IMR-90 (cell line): Measurements from ENCODE around the gene TM4SF5. TPM values are rescaled to one million over a fixed set of nuclear protein-coding genes. Genes with fewer than 3 reads are reported as not detected.

Experiments
- ATAC-seq: fragments of 200-7000 bp; cut with Tn5 transposase; 2 replicates; pipeline ENCODE4 v1.9.1; 2020; ENCODE audit warnings: low read depth, mild to moderate bottlenecking, moderate library complexity
- BruUV-seq: library from RNA; stranded (reverse); fragments of 400-500 nt; replicated peaks from 2 replicates; lab custom pipeline; 2021; lab: Mats Ljungman, UMichigan
- CTCF ChIA-PET: fragments of 300-600 bp; formaldehyde crosslinking; extraction: SDS; loops from one replicate; lab custom pipeline; 2021; ENCODE audit warnings: antibody characterized with exemption; lab: Yijun Ruan, JAX
- POLR2A ChIA-PET: fragments of 300-600 bp; sonication (Branson Sonifier 250); formaldehyde crosslinking; loops from one replicate; lab custom pipeline; 2022; ENCODE audit warnings: antibody characterized with exemption; ENCODE audit not compliant: unreplicated experiment; lab: Charles Lee
- DNase-seq: peaks from one replicate; pipeline ENCODE4 v3.0.0; 2013
- H2AFZ ChIP-seq: replicated peaks from 2 replicates; pipeline ENCODE3; 2013; ENCODE audit warnings: low read length, mild to moderate bottlenecking; ENCODE audit not compliant: poor library complexity
- H2AK5ac ChIP-seq: 2 replicates; pipeline ENCODE4 v1.6.1; 2013; ENCODE audit warnings: low read depth, low read length, inconsistent platforms
- H2AK9ac ChIP-seq: replicated peaks from 2 replicates; pipeline ENCODE3; 2013; ENCODE audit warnings: mild to moderate bottlenecking, low read depth, low read length, moderate library complexity; ENCODE audit not compliant: poor library complexity
- H2BK120ac ChIP-seq: 2 replicates; pipeline ENCODE4 v1.6.1; 2013; ENCODE audit warnings: low read depth, low read length, inconsistent platforms
- H2BK15ac ChIP-seq: 3 replicates; pipeline ENCODE4 v1.6.1; 2013; ENCODE audit warnings: low read depth, low read length, inconsistent platforms
- H2BK20ac ChIP-seq: 2 replicates; pipeline ENCODE4 v1.6.1; 2013; ENCODE audit warnings: low read depth, mild to moderate bottlenecking, inconsistent platforms, low read length, moderate library complexity
- H2BK5ac ChIP-seq: 2 replicates; pipeline ENCODE4 v1.6.1; 2013; ENCODE audit warnings: mild to moderate bottlenecking, low read depth, low read length, inconsistent platforms; ENCODE audit not compliant: poor library complexity, severe bottlenecking
- H3K14ac ChIP-seq: replicated peaks from 2 replicates; pipeline ENCODE4 v1.6.1; 2013; ENCODE audit warnings: low read depth, low read length, inconsistent platforms
- H3K18ac ChIP-seq: 2 replicates; pipeline ENCODE4 v1.6.1; 2013; ENCODE audit warnings: low read depth, low read length, control low read depth
- H3K23ac ChIP-seq: 2 replicates; pipeline ENCODE4 v1.6.1; 2013; ENCODE audit warnings: low read depth, low read length, inconsistent platforms
- H3K27ac ChIP-seq: 2 replicates; pipeline ENCODE4 v1.5.1; 2013; ENCODE audit warnings: mild to moderate bottlenecking, control low read depth, low read length; ENCODE audit not compliant: insufficient read depth
- H3K27me3 ChIP-seq: 2 replicates; pipeline ENCODE4 v1.6.1; 2013; ENCODE audit warnings: low read length; ENCODE audit not compliant: control insufficient read depth, insufficient read depth
- H3K36me3 ChIP-seq: 2 replicates; pipeline ENCODE4 v1.6.1; 2013; ENCODE audit warnings: low read length, mixed read lengths; ENCODE audit not compliant: control insufficient read depth, insufficient read depth
- H3K4ac ChIP-seq: 2 replicates; pipeline ENCODE4 v1.6.1; 2013; ENCODE audit warnings: low read depth, low read length, inconsistent platforms
- H3K4me1 ChIP-seq: 2 replicates; pipeline ENCODE4 v1.6.1; 2013; ENCODE audit warnings: low read length, mixed read lengths; ENCODE audit not compliant: control insufficient read depth, insufficient read depth
- H3K4me2 ChIP-seq: 2 replicates; pipeline ENCODE4 v1.6.1; 2013; ENCODE audit warnings: low read depth, mild to moderate bottlenecking, control low read depth, low read length, moderate library complexity
- H3K4me3 ChIP-seq: 2 replicates; pipeline ENCODE4 v1.5.1; 2013; ENCODE audit warnings: low read depth, mild to moderate bottlenecking, control low read depth, low read length, moderate library complexity; ENCODE audit not compliant: insufficient read depth
- H3K56ac ChIP-seq: 2 replicates; pipeline ENCODE4 v1.6.1; 2013; ENCODE audit warnings: low read length, inconsistent platforms; ENCODE audit not compliant: insufficient read depth; ENCODE audit errors: extremely low read depth
- H3K79me1 ChIP-seq, 2 experiments: 2 replicates each; pipeline ENCODE4 v1.6.1; 2013; ENCODE audit warnings: low read length in 2 of 2, inconsistent platforms in 1 of 2, low read depth in 1 of 2
- H3K9ac ChIP-seq: 2 replicates; pipeline ENCODE4 v1.6.1; 2013; ENCODE audit warnings: low read depth, low read length, control low read depth
- H3K9me1 ChIP-seq: 2 replicates; pipeline ENCODE4 v1.6.1; 2013; ENCODE audit warnings: low read length, inconsistent platforms; ENCODE audit not compliant: insufficient read depth
- H3K9me3 ChIP-seq: 2 replicates; pipeline ENCODE4 v1.6.1; 2013; ENCODE audit warnings: low read length; ENCODE audit not compliant: control insufficient read depth, insufficient read depth
- H4K20me1 ChIP-seq: 2 replicates; pipeline ENCODE4 v1.6.1; 2013; ENCODE audit warnings: low read length, inconsistent platforms; ENCODE audit not compliant: insufficient read depth
- H4K5ac ChIP-seq: 2 replicates; pipeline ENCODE4 v1.6.1; 2013; ENCODE audit warnings: mild to moderate bottlenecking, low read depth, low read length, control low read depth
- H4K8ac ChIP-seq, 2 experiments: 2 replicates each; pipeline ENCODE4 v1.6.1; 2013; ENCODE audit warnings: low read depth in 2 of 2, low read length in 2 of 2, control low read depth in 1 of 2, inconsistent platforms in 1 of 2
- H4K91ac ChIP-seq: 2 replicates; pipeline ENCODE4 v1.6.1; 2013; ENCODE audit warnings: low read depth, low read length, inconsistent platforms; ENCODE audit not compliant: insufficient read depth
- BHLHE40 ChIP-seq: fragments of 150-350 bp; IDR thresholded peaks from 2 replicates; pipeline ENCODE4 v1.6.1; 2016; ENCODE audit warnings: mild to moderate bottlenecking, low read depth, low read length
- CEBPB ChIP-seq: IDR thresholded peaks from 2 replicates; pipeline ENCODE4 v1.6.1; 2012; ENCODE audit warnings: low read depth, low read length, improper control_type of control experiment
- CHD1 ChIP-seq: IDR thresholded peaks from 2 replicates; pipeline ENCODE4 v1.6.1; 2012; ENCODE audit warnings: low read depth, low read length, improper control_type of control experiment
- FOS ChIP-seq: fragments of 150-350 bp; IDR thresholded peaks from 2 replicates; pipeline ENCODE4 v1.6.1; 2016; ENCODE audit warnings: low read depth, low read length
- MAFK ChIP-seq: IDR thresholded peaks from 2 replicates; pipeline ENCODE4 v1.6.1; 2012; ENCODE audit warnings: low read depth, low read length, improper control_type of control experiment
- MAZ ChIP-seq: IDR thresholded peaks from 2 replicates; pipeline ENCODE4 v1.6.1; 2012; ENCODE audit warnings: low read depth, mild to moderate bottlenecking, low read length, improper control_type of control experiment, moderate library complexity, borderline replicate concordance
- MXI1 ChIP-seq: IDR thresholded peaks from 2 replicates; pipeline ENCODE4 v1.6.1; 2012; ENCODE audit warnings: low read depth, mild to moderate bottlenecking, low read length, moderate library complexity, borderline replicate concordance
- NFE2L2 ChIP-seq: fragments of 150-350 bp; IDR thresholded peaks from 2 replicates; pipeline ENCODE4 v1.6.1; 2016; ENCODE audit warnings: low read depth, mild to moderate bottlenecking, low read length
- POLR2A ChIP-seq: IDR thresholded peaks from 2 replicates; pipeline ENCODE4 v1.6.1; 2012; ENCODE audit warnings: mild to moderate bottlenecking, low read depth, low read length
- RAD21 ChIP-seq: IDR thresholded peaks from 2 replicates; pipeline ENCODE4 v1.6.1; 2012; ENCODE audit warnings: low read length, improper control_type of control experiment
- RCOR1 ChIP-seq: IDR thresholded peaks from 2 replicates; pipeline ENCODE4 v1.6.1; 2012; ENCODE audit warnings: mild to moderate bottlenecking, low read length, improper control_type of control experiment; ENCODE audit not compliant: insufficient replicate concordance
- RFX5 ChIP-seq: IDR thresholded peaks from 2 replicates; pipeline ENCODE4 v1.8.0; 2012; ENCODE audit warnings: low read depth, mild to moderate bottlenecking, low read length, moderate library complexity
- SMC3 ChIP-seq: fragments of 150-350 bp; IDR thresholded peaks from 2 replicates; pipeline ENCODE4 v1.6.1; 2016; ENCODE audit warnings: low read depth, mild to moderate bottlenecking, antibody characterized with exemption, low read length, moderate library complexity
- WGBS, 2 experiments: methylation state at CpG; one replicate each; pipeline versions ENCODE4 v1.1.5 to v1.1.7; 2013; ENCODE audit warnings: missing lambda C conversion rate in 2 of 2; ENCODE audit not compliant: insufficient read length in 1 of 2; ENCODE audit errors: extremely low coverage in 2 of 2; 5-methylcytosine and 5-hydroxymethylcytosine counted together
- dilution Hi-C: fragments of 300-500 bp; cut with HindIII; formaldehyde crosslinking; loops from one replicate; pipeline ENCODE4 v1.14.3; 2018; ENCODE audit warnings: low sequenced_read_pairs; ENCODE audit not compliant: unreplicated experiment
- in situ Hi-C: fragments of 300-500 bp; cut with MboI; formaldehyde crosslinking; loops from 3 replicates; pipeline ENCODE4 v1.14.3; 2019; ENCODE audit warnings: low sequenced_read_pairs, inconsistent platforms, mixed read lengths
- intact Hi-C: fragments of 100-400 bp; cut with micrococcal nuclease; formaldehyde crosslinking; loops from 2 replicates; pipeline ENCODE4 v1.10.0; 2022
- polyA plus RNA-seq, 3 experiments: library from polyadenylated mRNA; depleted of rRNA; stranded (reverse); fragments of >200 nt; gene quantifications; 2 replicates each; pipeline ENCODE4 v1.2.3, GENCODE V29; 2012; ENCODE audit warnings: low replicate concordance in 1 of 3
- total RNA-seq: library from RNA; depleted of rRNA; stranded (reverse); fragments of >200 nt; gene quantifications from 2 replicates; pipeline ENCODE4 v1.2.3, GENCODE V29; 2012
- TF ChIP-seq, protein P1 (sequence below): fragments of 150-350 bp; IDR thresholded peaks from 2 replicates; pipeline ENCODE4 v1.6.1; 2017; ENCODE audit warnings: mild to moderate bottlenecking, antibody characterized with exemption, low read length, low read depth
- TF ChIP-seq, protein P2 (sequence below): conservative IDR thresholded peaks from 2 replicates; pipeline ENCODE4 v1.5.1; 2012; ENCODE audit warnings: mild to moderate bottlenecking, low read depth, low read length, improper control_type of control experiment
- TF ChIP-seq, protein P3 (sequence below): fragments of 150-350 bp; IDR thresholded peaks from 2 replicates; pipeline ENCODE4 v1.6.1; 2016; ENCODE audit warnings: low read depth, mild to moderate bottlenecking, low read length, moderate library complexity, borderline replicate concordance

Gene TM4SF5
- total and polyA plus RNA-seq, 2 of the 4 experiments (the other 2 are of a cell fraction): not detected

DNA sequence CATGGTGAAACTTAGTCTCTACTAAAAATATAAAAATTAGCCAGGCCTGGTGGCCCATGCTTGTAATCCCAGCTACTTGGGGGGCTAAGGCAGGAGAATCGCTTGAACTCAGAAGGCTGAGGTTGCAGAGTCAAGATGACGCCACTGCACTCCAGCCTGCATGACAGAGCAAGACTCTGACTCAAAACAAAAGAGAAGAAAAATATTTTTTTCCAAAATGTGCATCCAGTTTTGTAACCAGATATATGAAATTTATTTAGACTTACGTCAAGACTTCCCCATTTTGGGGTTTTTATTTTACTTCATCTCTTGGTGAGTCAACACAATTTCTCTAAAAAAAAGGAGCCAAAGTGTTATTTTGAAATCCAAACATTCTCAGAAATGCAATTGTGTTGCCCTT, 5.5 kb upstream of the TM4SF5 start:
- WGBS, 2 experiments: no CpG with 5 or more reads among the region's 3 CpGs
- ChIA-PET CTCF (no interaction called here), POLR2A (no interaction called here)
- no peak overlapping the region for H4K91ac ChIP-seq
- no peaks in the 10 kb centered on the region for H3K36me3 ChIP-seq
- no peak for TF ChIP-seq RAD21
- TF ChIP-seq BHLHE40: no peak
- no peak for TF ChIP-seq NFE2L2
- TF ChIP-seq MXI1: no peak
- TF ChIP-seq, protein P1, sequence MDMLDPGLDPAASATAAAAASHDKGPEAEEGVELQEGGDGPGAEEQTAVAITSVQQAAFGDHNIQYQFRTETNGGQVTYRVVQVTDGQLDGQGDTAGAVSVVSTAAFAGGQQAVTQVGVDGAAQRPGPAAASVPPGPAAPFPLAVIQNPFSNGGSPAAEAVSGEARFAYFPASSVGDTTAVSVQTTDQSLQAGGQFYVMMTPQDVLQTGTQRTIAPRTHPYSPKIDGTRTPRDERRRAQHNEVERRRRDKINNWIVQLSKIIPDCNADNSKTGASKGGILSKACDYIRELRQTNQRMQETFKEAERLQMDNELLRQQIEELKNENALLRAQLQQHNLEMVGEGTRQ: no peak
- TF ChIP-seq, protein P2, sequence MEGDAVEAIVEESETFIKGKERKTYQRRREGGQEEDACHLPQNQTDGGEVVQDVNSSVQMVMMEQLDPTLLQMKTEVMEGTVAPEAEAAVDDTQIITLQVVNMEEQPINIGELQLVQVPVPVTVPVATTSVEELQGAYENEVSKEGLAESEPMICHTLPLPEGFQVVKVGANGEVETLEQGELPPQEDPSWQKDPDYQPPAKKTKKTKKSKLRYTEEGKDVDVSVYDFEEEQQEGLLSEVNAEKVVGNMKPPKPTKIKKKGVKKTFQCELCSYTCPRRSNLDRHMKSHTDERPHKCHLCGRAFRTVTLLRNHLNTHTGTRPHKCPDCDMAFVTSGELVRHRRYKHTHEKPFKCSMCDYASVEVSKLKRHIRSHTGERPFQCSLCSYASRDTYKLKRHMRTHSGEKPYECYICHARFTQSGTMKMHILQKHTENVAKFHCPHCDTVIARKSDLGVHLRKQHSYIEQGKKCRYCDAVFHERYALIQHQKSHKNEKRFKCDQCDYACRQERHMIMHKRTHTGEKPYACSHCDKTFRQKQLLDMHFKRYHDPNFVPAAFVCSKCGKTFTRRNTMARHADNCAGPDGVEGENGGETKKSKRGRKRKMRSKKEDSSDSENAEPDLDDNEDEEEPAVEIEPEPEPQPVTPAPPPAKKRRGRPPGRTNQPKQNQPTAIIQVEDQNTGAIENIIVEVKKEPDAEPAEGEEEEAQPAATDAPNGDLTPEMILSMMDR: no peak
- TF ChIP-seq, protein P3, sequence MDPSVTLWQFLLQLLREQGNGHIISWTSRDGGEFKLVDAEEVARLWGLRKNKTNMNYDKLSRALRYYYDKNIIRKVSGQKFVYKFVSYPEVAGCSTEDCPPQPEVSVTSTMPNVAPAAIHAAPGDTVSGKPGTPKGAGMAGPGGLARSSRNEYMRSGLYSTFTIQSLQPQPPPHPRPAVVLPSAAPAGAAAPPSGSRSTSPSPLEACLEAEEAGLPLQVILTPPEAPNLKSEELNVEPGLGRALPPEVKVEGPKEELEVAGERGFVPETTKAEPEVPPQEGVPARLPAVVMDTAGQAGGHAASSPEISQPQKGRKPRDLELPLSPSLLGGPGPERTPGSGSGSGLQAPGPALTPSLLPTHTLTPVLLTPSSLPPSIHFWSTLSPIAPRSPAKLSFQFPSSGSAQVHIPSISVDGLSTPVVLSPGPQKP: no peak
- TF ChIP-seq MAZ: no peak
- no peak for TF ChIP-seq POLR2A
- TF ChIP-seq RFX5: no peak
- no peak for TF ChIP-seq FOS
- no peak for TF ChIP-seq CHD1
- no peak for TF ChIP-seq CEBPB
- TF ChIP-seq MAFK: no peak
- no peak for TF ChIP-seq SMC3
- TF ChIP-seq RCOR1: no peak
- no peak overlapping the region for H3K18ac ChIP-seq
- H3K27ac ChIP-seq: no peak overlapping the region
- no peak overlapping the region for H2BK120ac ChIP-seq
- ATAC-seq (no peak; the same call in 1 of the 2 replicates), DNase-seq (no peak)
- no peak overlapping the region for H2AK5ac ChIP-seq
- H2AK9ac ChIP-seq: no peak overlapping the region
- H3K14ac ChIP-seq: no peak overlapping the region
- no peaks in the 10 kb centered on the region for H3K9me3 ChIP-seq
- no TSS peak for BruUV-seq
- no peak overlapping the region for H4K8ac ChIP-seq
- no peak overlapping the region for H3K56ac ChIP-seq
- intact Hi-C loops: no loop called here
- H3K79me1 ChIP-seq: no peaks in the 10 kb centered on the region
- no peak overlapping the region for H3K23ac ChIP-seq
- no peak overlapping the region for H2AFZ ChIP-seq
- H3K9me1 ChIP-seq: no peaks in the 10 kb centered on the region
- H3K4me1 ChIP-seq: no peaks in the 10 kb centered on the region
- no peak overlapping the region for H3K4me3 ChIP-seq
- H3K9ac ChIP-seq: no peak overlapping the region
- H2BK15ac ChIP-seq: no peak overlapping the region
- H2BK5ac ChIP-seq: no peak overlapping the region
- no peak overlapping the region for H2BK20ac ChIP-seq
- dilution Hi-C loops: no loop called here
- H3K4me2 ChIP-seq: no peak overlapping the region
- no peaks in the 10 kb centered on the region for H4K20me1 ChIP-seq
- H4K5ac ChIP-seq: no peak overlapping the region
- in situ Hi-C loops: no loop called here
- peaks cover 12% of the 10 kb centered on the region for H3K27me3 ChIP-seq
- H3K4ac ChIP-seq: no peak overlapping the region
